GM19328 (cell line): Measurements from ENCODE around the gene CFAP43.
"Not testable (repeated sequence)": the region's sequence is repeated elsewhere in the genome, so short reads cannot be mapped to it uniquely, and the experiment has no call there.

Source experiments
- ATAC-seq: cut with Tn5 transposase; IDR thresholded peaks from one replicate; pipeline ENCODE4 v1.9.1; 2021; ENCODE audit warnings: mild to moderate bottlenecking, moderate library complexity; ENCODE audit not compliant: unreplicated experiment

Gene CFAP43

GRCh38 chr10:104233817-104234216 lies 1.7 kb upstream of the CFAP43 start:
- no peak for ATAC-seq

DNA sequence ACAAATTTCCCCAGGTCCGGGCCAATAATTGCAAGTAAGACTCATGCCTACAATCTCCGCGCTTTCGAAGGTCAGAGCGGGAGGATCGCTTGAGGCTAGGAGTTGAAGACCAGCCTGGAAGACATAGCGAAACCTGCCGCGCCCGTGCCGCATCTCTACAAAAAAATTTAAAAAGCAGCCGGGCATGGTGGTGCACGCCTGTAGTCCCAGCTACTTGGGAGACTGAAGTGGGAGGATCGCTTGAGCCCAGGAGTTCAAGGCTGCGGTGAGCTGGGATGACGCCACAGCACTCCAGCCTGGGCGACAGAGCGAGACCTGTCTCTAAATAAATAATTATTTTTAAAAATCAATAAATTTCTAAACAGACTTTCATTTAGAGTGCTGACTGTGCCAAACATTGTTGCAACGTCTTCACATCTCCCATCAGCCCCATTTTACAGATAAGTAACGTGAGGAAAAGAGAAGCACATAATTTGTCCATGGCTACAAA lies 494 bp upstream of the CFAP43 start:
- peak; percentile 8 for ATAC-seq

- ATAC-seq, result no peak
Measured at GRCh38 chr10:104230490-104230889, 1.7 kb downstream of the CFAP43 start.

DNA sequence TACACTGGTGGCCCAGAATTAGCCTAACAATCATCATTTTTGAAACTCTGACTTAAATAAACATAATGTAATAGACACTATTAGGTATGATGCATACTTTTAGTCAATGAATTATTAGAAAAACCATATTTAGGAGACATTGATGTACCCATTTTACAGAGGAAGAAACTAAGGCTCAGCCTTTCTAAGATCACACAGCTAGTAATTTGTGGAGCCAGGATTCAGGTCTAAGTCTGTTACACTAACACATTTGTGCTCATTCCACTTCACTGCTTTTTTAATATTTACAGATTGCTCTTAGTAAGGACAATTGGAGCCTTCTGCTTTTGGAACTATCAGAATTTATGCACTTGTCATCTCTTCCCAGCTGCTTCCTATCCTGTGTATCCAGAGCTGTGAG lies 8.9 kb downstream of the CFAP43 start:
- no peak for ATAC-seq

GRCh38 chr10:104220522-104220921 lies 11.6 kb downstream of the CFAP43 start:
- ATAC-seq, result no peak

DNA sequence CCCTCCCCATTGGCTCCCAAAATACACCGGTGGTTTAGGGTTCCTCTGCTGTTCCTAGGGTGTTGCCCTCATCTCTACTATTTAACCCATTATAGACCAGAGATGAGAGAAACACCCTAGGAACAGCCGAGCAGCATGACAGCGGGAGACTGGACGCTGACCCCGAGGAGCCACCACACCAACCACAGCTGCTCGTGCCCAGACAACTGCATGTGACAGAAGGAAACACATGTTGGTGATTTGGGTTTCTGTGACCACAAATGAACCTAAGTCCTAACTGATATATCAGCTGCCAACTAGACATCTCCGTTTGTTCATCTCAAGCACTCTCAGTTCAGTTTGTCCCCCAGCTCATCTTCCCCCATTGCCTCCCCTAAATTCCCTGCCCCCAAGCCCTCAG lies 13.4 kb downstream of the CFAP43 start:
- no peak for ATAC-seq

DNA sequence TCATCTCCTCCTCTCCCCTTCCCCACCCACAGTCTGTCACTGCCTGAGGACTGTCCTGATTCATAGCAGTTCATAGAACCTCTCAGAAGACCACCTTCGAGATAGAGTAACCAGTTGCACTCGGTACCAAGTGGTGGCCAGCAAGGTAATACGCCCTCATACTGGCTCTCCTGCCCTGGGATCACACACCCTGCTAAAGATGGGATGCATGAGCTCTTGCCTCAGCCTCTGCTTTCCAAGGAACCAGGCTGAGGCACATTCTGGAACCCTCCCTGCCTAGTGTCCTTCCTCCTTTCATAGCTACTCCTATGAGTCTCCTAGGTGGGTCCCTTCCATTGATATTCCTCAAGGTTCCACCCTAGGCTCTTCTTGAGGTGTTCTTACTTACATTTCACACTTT lies 15.5 kb downstream of the CFAP43 start:
- no peak for ATAC-seq

- ATAC-seq, result no peak
Measured at GRCh38 chr10:104209575-104210198, 22.5 kb downstream of the CFAP43 start.

DNA sequence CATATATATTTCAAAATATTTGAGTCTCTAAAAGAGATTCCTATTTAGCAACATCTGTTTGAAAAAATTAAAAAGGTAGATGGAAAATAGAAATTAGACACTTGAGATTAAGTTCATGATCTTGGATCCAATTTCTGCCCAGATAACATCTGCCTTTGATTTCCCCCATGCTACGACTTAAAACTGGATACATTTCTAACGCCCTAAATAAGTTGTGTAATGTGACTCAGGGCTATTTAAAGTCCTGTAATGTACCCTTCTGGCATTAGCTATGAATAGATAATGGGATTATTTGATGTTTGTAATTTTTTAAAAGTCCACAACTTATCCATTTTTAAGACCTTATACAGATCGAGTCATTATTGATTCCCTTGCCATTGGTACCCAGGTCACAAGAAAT lies 23.4 kb downstream of the CFAP43 start:
- ATAC-seq, result no peak

DNA sequence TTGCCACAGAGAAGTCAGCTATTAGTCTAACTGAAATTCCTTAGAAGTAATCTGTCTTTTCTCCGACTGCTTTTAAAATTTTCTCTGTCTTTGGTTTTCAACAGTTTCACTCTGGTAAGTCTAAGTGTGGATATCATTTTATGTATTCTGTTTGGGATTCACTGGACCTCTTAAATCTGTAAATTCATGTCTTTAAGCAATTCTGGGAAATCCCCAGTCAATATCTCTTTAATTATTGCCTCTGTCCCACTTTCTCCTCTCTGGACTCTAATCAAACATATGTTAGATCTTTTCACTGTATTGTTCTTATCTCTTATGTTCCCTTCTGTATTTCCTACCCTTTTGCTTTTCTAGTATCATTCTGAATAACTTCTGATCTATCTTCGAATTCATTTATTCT lies 29.9 kb downstream of the CFAP43 start:
- ATAC-seq, result no peak

GRCh38 chr10:104201636-104202035 lies 30.5 kb downstream of the CFAP43 start:
- ATAC-seq, result no peak

DNA sequence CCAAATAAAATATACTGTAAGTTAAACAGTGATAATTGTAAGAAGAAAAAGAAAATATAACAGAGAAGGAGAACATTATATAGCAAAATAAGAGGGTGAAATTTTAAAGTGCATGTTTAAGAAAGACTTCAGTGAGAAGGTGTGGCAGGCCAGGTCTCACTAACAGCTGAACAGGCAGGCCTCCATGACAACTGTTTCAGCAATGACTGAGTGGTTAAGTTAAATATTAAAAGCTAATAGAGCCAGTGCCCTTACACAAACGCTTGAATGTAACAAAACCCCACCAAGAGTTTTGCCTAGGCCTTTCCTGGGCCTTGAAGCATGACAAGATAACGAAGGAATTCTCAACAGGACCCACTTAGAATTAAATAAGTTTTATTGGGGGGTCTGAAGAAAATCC lies 32.6 kb downstream of the CFAP43 start:
- ATAC-seq, result no peak

GRCh38 chr10:104197364-104197763 lies 34.8 kb downstream of the CFAP43 start:
- no peak for ATAC-seq

DNA sequence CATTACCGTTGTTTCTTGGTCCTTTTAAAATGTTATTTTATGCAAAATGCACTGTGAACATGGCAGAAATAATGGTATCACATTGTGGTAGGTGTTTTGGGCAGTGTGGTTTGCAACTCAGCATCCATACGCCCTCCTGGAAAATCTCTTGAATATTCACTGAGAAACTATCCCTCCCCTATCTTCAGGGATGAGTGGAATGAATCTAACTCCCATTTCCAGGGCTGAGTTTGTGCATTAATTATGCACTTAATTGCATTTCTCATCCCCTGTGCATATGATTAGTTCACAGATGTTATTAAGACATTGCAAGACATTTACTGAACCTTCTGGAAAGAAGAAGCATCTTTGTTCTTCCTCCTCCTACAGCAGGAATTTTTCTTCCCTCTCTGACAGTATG lies 36.5 kb downstream of the CFAP43 start:
- ATAC-seq, result no peak

- ATAC-seq, result no peak
Measured at GRCh38 chr10:104193787-104194186, 38.4 kb downstream of the CFAP43 start.

- no peak for ATAC-seq
Measured at GRCh38 chr10:104190695-104191094, 41.5 kb downstream of the CFAP43 start.

- no peak for ATAC-seq
Measured at GRCh38 chr10:104183682-104184081, 48.5 kb downstream of the CFAP43 start.

- not testable (repeated sequence) for ATAC-seq
Measured at GRCh38 chr10:104174136-104174535, 58.0 kb downstream of the CFAP43 start.

DNA sequence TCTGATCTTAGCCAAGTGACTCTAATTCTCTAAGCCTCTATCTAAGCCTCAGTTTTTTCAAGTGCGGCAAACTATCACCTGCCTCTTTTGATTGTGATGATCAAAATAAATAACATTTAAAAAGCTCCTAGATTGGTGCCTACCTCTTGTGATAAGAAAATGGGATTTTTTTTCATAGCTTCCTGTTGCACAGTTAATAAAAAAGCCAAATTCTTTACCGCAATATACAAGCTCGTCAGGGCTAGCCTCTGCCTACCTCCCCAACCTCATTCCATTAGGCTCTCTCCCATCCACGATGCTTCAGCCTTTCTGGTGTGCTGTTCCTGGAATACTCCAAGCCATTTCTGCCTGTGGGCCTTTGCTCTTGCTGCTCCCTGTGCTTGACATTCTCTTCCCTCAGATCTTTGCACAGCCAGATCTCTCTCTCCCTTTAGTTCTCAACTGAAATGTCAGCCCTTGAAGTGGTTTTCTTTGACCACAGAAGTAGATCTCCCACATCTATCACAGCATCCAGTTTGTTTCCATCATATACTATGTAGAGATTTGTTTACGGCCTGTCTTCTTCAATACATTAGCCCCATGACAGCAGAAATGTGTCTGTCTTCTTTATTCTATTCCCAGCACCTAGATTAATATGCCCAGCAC lies 61.4 kb downstream of the CFAP43 start:
- ATAC-seq, result no peak

- no peak for ATAC-seq
Measured at GRCh38 chr10:104155591-104155990, 76.6 kb downstream of the CFAP43 start.

DNA sequence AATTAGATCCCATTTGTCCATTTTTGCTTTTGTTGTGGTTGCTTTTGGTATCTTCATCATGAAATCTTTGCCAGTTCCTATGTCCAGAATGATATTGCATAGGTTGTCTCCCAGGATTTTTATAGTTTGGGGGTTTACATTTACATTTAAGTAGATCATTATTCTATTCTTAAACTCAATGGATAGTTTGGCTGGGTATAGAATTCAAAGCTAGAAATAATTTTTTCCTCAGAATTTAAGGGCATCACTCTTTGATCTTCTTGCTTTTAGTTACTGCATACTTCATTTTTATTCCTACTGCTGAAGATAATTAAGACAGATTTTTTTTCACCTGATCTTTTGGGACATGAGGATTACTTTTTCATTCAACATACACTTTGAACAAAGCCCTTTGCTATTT lies 80.4 kb downstream of the CFAP43 start:
- no peak for ATAC-seq

- ATAC-seq, result no peak
Measured at GRCh38 chr10:104150139-104150538, 82.0 kb downstream of the CFAP43 start.

- ATAC-seq, result no peak
Measured at GRCh38 chr10:104146882-104147281, 85.3 kb downstream of the CFAP43 start.
